ENCODE data around the gene ATG14. TPM values are rescaled to one million over a fixed set of nuclear protein-coding genes. Genes with fewer than 3 reads are reported as not detected.
"Not testable (repeated sequence)": the region's sequence is repeated elsewhere in the genome, so short reads cannot be mapped to it uniquely, and the experiment has no call there.

The ATG14 gene
- polyA plus RNA-seq, 1 donor = 31.1 TPM

DNA sequence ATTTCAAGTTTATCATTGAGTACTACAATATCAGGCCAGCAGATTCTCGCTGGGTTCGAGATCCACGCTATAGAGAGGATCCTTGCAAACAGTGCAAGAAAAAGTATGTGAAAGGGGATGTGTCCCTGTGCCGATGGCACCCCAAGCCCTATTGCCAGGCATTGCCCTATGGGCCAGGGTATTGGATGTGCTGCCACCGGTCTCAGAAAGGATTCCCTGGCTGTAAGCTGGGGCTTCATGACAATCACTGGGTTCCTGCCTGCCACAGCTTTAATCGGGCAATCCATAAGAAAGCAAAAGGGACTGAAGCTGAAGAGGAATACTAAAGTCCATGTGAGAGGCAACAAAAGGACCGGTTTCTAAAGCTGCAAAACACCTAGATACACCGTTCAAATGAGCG is 59.4 kb downstream of the ATG14 start:
- DNase-seq = no peak

DNA sequence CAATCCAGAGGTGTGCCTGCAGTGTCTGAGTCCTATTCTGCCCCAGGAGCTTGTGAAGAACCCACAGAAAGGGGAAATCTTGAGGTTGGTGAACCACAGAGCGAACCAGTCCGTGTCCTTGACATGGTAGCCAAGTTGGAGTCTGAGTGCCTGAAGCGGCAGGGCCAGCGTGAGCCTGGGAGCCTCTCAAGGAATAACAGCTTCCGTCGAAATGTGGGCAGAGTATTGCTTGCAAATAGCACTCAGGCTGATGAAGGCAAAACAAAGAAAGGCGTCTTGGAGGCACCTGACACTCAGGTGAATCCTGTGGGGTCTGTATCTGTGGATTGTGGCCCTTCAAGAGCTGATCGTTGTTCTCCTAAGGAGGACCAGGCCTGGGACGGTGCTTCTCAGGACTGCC is 60.5 kb downstream of the ATG14 start:
- no peak for DNase-seq

DNA sequence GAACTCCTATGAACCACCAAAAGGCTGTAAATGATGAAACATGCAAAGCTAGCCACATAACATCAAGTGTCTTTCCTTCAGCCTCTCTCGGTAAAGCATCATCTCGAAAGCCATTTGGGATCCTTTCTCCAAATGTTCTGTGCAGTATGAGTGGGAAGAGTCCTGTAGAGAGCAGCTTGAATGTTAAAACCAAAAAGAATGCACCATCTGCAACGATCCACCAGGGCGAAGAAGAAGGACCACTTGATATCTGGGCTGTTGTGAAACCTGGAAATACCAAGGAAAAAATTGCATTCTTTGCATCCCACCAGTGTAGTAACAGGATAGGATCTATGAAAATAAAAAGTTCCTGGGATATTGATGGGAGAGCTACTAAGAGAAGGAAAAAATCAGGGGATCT is 61.2 kb downstream of the ATG14 start:
- no peak for DNase-seq

DNA sequence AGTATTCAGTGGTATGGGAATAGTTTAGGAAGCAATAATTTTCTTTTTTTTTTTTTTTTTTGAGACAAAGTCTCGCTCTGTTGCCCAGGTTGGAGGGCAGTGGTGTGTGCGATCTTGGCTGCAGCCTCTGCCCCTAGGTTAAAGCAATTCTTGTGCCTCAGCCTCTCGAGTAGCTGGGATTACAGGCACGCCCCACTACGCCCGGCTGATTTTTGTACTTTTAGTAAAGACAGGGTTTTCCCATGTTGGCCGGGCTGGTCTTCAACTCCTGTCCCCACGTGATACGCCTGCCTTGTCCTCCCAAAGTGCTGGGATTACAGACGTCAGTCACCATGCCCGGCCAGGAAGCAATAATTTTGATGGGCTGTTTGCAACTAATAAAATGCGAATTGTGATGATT is 62.1 kb downstream of the ATG14 start:
- DNase-seq = no peak

DNA sequence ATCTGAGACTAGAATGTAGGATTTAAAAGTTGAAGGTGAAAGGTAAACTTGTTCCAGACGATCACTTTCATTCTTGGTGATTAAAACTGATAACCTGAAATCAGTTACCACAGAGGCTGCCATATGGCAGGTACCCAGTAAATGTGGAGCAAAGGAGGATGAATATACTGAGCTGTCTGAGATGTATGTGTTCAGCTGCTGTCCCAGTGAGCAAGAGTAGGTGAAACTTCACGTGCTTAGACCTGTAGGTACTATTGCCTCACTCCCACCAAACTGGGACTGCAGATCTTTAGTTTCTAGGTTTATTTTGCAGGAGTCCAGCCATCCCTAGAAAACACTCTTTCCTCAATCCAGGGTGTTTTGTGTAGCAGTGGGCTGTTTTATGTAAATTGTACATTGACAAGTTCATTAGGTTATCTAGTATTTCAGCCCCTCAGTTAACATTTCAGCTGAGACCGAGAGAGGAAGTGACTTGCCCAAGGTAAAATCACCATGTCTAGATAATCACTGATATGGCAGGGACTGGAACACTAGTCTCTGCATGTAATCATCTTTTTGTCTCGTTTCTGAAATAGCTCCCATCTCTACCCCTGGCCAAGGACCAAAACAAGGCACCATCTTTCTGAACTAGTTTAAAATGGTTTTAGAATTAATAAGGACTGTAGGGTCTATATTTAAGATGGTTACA is 62.7 kb downstream of the ATG14 start:
- DNase-seq = no peak

DNA sequence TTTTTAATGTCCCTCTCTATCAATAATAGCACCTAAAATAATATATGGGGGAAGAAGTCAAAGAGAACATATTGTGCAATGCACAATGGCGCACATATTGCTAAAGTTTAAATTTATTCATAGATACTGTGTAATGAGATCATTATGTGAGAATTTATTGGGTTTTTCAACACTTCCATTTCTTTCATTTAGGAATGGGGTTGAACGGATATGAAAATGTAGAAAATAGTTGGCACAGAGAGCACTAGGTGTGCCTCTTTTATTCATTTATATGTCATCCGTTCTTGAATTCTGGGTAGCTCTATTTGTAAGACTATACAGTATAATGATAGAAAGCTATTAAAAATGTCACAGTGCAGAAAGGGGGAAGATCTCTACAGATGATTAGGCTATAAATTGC is 63.9 kb downstream of the ATG14 start:
- no peak for DNase-seq

DNA sequence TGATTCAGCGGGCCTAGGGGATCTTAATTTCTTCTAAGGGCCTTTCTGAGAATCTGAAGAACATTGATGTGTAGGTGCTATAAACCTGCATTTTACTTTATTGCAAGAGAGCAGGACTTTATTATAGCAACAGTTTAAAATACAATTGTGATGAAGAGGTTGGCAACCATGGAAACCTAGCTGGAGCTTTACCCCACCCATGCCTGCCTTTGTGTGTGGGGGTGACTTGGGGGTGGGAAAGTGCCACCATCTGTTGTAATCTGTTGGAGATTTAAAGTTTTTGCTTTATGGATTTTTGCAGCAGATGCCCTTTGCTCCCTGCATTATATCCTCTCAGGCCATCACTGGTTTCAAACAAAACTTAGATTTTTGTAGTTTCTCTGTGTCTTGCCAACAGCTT is 64.6 kb downstream of the ATG14 start:
- no peak for DNase-seq

DNA sequence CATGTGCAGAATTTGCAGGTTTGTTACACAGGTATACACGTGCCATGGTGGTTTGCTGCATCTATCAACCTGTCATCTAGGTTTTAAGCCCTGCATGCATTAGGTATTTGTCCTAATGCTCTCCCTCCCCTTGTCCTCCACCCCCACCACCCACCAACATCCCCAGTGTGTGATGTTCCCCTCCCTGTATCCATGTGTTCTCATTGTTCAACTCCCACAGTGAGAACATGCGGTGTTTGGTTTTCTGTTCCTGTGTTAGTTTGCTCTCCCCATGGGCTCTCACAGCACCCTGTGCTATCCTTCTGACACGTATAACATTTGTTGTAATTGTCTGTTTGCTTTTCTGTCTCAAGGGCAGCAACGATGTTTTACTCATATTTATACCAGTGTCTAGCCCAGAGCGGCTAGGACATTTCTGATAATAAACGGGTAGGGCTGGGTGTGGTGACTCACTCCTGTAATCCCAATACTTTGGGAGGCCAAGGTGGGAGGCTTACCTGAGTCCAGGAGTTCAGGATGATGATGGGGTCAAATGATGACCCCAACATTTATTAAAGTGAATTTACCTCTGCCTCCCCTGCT is 67.0 kb downstream of the ATG14 start:
- DNase-seq = not testable (repeated sequence)

DNA sequence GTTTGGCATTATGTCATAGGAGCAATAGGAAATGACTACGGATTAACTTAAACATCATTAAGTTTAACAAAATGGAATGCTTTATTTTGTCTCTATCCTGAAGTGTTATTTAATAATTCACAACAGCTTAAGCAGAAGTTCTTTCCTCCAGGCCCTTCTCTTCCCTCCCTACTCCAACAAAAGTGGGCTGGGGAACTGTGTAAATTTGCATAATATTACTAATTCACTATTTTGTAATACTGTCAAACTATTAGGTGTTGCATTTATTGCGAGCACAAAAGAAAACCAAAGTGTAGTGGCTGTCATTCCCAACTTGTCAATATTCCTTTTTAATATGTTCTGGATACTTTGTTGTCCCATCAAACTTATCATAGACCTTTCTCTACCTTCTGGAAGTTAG is 69.8 kb downstream of the ATG14 start:
- DNase-seq = no peak

DNA sequence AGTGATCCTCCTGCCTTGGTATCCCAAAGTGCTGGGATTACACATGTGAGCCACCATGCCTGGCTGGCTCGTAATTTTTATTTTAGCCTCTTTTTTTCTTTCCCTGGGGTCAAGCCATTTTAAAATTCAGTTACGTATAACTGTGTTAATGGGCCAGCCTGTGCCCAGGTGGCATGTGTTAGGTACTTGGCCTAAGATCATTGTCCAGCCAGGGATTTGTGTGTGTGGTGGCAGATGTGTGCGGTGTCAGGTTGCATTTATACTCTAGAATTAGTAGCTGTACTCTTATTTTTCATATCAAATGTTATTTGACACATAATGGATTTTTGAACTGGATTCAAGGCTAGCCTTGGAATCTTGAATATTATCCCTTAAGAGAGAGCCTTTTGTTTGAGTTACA is 71.1 kb downstream of the ATG14 start:
- no peak for DNase-seq

DNA sequence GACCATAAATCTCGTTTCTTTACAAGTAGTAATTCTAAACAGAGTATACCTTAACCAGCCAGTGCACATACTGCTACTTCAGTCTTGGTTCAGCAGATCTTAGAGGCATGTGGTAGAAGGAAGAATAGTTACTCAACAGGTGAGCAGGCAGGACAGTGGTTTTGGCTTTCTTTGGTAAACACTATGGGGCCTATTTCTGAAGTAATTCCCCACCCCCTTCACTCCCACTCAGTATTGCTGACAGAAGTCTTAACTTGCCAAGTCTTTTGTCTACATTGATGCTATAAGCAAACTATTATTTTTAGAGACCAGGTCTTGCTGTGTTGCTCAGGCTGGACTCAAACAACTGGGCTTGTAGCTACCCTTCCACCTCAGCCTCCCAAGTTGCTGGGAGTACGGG is 71.9 kb downstream of the ATG14 start:
- DNase-seq = no peak

DNA sequence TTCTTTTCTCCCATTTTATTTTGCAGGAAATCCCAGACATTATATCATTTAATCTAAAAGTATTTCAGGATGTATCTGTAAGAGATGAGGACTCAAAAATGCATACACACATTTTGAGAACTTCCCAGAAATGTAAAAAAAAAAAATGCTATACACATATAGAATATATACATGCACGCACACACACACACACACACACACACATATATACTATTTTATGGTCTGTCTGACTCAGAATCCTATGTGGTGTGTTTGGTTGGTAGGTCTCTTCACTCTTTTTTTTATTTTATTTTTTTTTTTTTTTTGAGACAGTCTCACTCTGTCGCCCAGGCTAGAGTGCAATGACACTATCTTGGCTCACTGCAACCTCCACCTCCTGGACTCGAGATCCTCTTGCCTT is 74.9 kb downstream of the ATG14 start:
- DNase-seq = no peak

DNA sequence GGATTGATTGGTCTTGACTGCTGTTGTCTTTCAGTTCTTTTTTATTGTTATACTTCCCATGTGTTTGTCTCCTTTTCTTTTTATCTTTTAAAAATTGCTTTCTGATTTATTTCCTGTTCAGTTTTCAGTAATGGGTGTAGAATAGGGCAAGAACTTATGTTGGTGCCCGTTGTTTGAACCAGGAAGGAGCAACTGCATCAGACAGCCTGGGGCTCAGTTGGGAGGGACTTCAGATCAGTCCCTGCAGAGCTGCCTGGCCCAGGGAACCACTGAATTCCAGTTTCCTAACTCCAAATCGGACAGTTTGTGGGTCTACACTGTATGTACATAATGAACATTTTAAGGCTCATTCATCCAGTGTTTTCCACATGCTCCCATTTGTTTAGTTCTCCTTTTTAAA is 75.5 kb downstream of the ATG14 start:
- DNase-seq = no peak

DNA sequence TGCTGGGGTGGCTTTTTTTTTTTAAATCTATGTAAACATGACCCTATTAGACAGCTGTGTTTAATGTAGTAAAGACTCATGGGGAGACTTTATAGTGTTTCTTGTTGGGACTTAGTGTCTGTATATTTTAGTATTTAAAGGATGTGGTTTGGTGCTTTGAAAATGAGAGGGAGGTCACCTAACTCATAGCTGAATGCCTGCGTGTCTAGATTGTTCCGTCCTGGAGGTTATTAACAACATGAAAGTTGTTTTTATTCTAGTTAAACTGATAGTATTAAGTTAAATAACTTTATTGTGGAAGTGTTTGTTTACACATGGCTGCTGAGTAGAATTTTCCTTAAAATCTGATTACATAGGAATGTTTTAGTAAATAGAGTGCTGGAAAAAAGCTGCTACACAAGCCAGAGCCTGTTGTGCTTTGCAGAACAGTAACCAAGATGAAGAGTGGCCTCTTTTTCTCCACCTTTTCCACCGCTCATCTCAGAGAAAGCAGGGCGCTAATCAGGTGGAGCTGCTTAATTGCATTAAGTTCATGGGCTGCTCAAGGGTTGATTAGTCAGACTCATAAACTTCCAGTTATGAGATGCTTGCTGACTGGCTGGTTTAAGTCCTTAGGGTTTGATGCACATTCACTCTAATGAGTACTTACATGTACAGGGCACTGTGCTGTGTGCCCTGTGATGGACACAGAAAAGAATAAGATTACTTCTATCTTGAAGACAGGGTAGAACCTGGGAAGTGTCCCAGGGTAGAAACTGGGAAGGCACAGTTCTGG is 77.7 kb downstream of the ATG14 start:
- no peak for DNase-seq

DNA sequence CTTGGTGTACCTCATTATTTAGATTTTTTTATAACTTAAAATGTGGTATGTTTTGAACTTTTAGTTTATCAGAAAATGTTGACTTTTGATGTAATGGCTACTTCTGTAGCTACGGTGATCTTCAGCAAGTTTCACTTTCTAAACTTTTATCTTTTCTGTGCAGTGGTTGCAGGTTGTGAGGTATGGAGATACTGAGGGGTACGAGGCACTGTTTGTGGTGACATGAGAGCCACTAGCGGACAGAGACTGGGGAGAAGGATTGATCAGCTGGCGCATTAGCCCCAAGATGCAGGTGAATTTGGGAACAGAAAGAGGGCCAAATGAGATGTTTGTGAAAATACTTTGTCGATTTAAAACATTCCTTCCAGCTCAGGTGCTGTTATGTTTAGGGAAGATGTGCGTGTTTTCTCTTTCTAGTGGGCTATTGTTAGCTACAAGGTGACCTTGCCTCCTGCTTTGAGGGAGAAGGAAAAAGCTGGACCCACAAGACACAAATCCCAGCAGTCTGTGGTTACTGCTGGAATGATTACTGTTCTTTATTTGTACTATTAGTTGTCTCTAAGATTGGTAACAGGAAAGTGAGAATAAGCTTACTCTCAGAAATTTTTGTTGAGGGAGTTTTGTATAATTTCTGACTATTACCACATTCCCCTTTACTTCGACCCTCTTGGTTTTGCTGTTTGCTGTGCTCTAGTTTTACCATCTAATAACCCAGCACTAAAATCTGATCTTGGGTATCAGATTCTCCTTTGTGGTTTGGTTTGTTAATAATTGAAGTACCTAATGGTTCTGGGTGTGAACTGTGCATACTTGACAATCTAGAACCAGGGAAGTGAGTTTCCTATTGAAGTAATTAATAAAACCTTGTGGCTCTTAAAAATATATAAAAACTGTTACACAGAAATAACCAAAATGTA is 78.7 kb downstream of the ATG14 start:
- no peak for DNase-seq

DNA sequence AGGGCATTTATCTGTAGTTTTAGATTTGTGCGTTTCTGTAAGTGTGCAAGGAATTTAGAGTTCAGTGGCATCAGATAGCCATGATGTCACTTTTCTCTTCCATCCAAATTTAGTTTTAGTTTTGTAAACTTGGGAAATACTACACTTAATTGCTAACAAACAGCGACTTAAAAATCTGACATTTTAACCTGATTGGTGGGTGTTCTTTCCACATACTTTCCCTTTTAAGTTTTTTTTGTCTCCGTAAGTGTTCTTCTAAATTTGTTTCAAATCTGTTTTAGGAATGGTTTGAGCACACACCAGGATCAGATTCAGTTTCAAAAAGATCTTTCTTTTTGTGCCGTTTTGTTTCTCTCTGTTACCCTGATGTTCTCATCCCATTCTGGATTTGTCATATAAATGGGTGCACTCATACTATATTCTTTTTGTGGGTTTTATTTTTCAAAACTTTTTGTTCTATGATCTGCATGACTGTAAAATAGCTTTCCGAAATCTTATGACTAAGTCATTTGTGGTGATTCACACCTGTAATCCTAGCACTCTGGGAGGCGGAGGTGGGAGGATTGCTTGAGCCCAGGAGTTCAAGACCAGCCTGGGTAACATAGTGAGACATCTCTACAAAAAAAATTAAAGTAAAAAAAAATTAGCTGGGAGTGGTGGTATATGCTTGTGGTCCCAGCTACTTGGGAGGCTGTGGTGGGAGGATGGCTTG is 81.5 kb downstream of the ATG14 start:
- DNase-seq = no peak

DNA sequence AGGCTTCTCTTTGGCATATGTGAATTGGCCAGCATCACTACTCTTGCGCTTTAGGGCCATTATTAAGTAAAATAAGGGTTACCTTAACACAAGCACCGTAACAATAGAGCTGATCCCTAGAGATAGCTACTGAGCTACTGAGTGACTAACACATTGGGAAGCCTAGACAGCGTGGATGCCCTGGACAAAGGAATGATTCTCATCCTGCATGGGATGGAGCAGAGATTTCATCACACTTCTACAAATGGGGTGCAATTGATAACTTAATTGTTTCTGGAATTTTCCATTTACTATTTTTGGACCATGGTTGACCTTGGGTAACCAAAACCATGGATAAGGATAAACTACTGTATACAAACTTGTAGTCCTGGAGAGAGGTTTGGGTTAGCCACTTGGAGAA is 83.3 kb downstream of the ATG14 start:
- no peak for DNase-seq

DNA sequence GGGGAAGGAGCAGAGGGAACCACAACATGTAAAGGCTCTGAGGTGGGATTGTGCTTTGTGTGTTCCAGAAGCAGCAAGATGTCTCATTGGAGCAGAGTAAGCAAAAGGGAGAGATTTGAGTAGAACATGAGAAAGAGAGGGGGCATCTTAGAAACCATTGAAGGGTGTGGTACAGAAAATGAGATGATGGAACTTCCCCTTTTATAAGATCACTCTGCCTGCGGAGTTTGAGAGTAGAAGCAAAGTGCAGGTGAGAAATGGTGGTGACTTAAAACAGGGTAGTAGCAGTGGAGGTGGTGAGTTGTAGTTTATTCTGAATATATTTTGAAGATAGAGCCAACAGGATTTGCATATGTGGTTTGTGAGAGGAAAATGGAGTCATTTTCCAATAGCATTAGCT is 84.5 kb downstream of the ATG14 start:
- DNase-seq = no peak

DNA sequence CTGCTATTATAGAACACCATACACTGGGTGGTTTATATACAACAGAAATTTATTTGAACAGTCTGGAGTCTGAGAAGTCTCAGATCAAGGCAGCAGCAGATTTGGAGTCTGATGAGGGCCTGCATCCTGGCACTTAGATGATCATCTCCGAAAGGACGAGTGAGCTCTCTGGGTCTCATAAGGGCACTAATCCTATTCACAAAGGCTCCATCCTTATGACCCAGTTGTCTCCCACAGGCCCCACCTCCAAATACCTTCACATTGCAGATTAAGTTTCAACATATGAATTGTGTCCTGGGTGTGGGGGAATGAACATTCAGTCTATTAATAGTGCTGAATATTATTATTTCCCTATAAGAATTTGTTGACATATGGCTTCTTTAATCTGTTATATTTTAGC is 86.8 kb downstream of the ATG14 start:
- DNase-seq = no peak

DNA sequence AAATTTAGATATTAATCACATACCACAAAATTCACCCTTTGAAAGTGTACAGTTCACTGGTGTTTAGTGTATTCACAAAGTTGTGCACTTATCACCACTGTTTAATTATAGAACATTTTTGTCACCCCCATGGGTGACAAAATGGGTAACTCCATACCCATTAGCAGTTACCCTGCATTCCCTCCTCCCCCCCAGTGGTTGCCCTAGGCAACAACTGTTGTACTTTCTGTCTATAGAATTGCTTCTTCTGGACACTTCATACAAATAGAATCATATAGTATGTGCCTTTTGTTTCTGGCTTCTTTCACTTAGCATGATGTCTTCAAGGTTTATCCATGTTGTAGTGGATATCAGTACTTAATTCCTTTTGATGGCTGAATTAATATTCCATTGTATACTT is 87.7 kb downstream of the ATG14 start:
- DNase-seq = no peak

DNA sequence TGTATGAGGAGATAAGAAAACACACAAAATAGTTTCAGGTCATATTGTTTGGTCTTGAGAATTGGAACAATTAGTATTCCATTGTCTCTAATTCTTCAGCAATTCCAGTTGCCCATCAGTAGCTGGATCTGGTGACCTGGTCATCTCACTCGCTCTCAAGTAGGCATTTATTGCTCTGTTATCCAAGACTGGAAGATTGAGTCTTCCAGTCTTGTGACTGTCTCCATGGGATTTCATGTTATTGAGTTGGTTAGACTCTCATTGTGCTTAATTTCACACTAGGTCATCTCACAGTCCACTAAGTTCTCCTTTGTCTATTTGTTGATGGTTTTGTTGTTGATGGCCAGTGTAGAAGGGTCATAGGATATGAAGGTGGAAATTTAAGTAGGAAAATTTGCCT is 92.9 kb downstream of the ATG14 start:
- DNase-seq = no peak

All from left kidney (tissue), 2 donors.